ENCODE results near the gene YEATS2. TPM values are rescaled to one million over a fixed set of nuclear protein-coding genes. Genes with fewer than 3 reads are reported as not detected.

Gene YEATS2
- total and polyA plus RNA-seq, 2 donors, result 13.4 to 41.1 TPM

GRCh38 chr3:183827809-183828537 lies 130.4 kb downstream of the YEATS2 start:
- Histone ChIP-seq H3K27ac (ENCODE audit: low read depth) (no peak overlapping the region), H3K4me1 (ENCODE audit: insufficient read depth) (no peaks in the 10 kb centered on the region), H3K36me3 (ENCODE audit: insufficient read depth) (peaks cover 7% of the 10 kb centered on the region), H3K4me3 (ENCODE audit: low read depth, low read length) (no peak overlapping the region)
- no peak for DNase-seq (ENCODE audit: extremely low spot score)
- 87% methylated on average over 14 of the region's 14 CpGs for WGBS

DNA sequence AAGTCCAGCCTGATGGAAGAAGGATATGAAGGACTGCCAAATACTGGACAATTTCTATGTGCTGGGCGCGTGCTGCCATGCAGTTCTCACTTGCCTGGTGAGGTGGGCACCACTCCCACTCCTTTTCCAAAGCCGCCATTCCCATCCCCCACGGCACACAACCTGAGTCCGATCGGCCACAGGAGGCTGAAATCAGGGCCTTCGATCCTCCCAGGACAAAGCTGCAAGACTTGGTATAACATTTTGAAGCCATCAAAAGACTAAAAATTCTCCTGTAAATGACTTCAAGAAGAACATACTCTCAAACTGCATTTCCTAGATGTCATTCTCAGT lies 130.9 kb downstream of the YEATS2 start:
- 93% methylated on average over 7 of the region's 7 CpGs for WGBS
- Histone ChIP-seq H3K4me3 (ENCODE audit: low read depth, low read length) (no peak overlapping the region), H3K27ac (ENCODE audit: low read depth) (no peak overlapping the region), H3K36me3 (ENCODE audit: insufficient read depth) (peaks cover 11% of the 10 kb centered on the region), H3K4me1 (ENCODE audit: insufficient read depth) (no peaks in the 10 kb centered on the region)
- no peak for DNase-seq (ENCODE audit: extremely low spot score)

GRCh38 chr3:183829466-183829865 lies 131.9 kb downstream of the YEATS2 start:
- 93% methylated on average over 9 of the region's 9 CpGs for WGBS
- Histone ChIP-seq H3K4me3 (ENCODE audit: low read depth, low read length) (no peak overlapping the region), H3K4me1 (ENCODE audit: insufficient read depth) (no peaks in the 10 kb centered on the region), H3K27ac (ENCODE audit: low read depth) (no peak overlapping the region), H3K36me3 (ENCODE audit: insufficient read depth) (peaks cover 11% of the 10 kb centered on the region)
- DNase-seq (ENCODE audit: extremely low spot score), result no peak

GRCh38 chr3:183830187-183830586 lies 132.6 kb downstream of the YEATS2 start:
- Histone ChIP-seq H3K4me3 (ENCODE audit: low read depth, low read length) (no peak overlapping the region), H3K4me1 (ENCODE audit: insufficient read depth) (no peaks in the 10 kb centered on the region), H3K36me3 (ENCODE audit: insufficient read depth) (peaks cover 11% of the 10 kb centered on the region), H3K27ac (ENCODE audit: low read depth) (no peak overlapping the region)
- WGBS, result 95% methylated on average over 9 of the region's 9 CpGs
- DNase-seq (ENCODE audit: extremely low spot score), result no peak

GRCh38 chr3:183833516-183833915 lies 135.9 kb downstream of the YEATS2 start:
- WGBS, result 93% methylated on average over 6 of the region's 6 CpGs

DNA sequence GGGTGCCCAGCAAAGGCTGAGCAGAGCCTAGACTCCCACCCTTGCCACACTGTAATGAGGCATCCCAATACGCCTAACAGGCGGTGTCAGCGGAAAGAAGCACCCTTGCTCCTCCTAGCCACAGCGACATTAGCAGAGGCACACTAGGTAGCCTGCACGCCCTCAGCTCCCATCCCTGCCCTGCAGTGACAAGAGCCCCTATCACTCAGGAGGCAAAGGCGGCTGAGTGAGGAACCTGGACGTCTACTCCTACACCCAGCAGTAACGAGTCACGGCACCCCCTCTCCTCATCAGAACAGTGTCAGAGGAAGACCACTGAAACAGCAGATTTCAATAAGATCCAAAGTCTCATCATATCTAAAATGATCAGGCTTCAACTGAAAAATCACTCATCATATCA lies 139.8 kb downstream of the YEATS2 start:
- peaks cover 14% of the 10 kb centered on the region for H3K36me3 ChIP-seq (ENCODE audit: insufficient read depth)
- H3K4me1 ChIP-seq (ENCODE audit: insufficient read depth), result no peaks in the 10 kb centered on the region
- H3K4me3 ChIP-seq (ENCODE audit: low read depth, low read length), result no peak overlapping the region
- no peak overlapping the region for H3K27ac ChIP-seq (ENCODE audit: low read depth)
- DNase-seq (ENCODE audit: extremely low spot score), result no peak
- WGBS, result 93% methylated on average over 9 of the region's 9 CpGs

More at GRCh38 chr3:183833516-183833915, 135.9 kb downstream of the YEATS2 start:
- DNase-seq (ENCODE audit: extremely low spot score), result no peak
- Histone ChIP-seq H3K4me3 (ENCODE audit: low read depth, low read length) (no peak overlapping the region), H3K27ac (ENCODE audit: low read depth) (no peak overlapping the region), H3K4me1 (ENCODE audit: insufficient read depth) (no peaks in the 10 kb centered on the region), H3K36me3 (ENCODE audit: insufficient read depth) (peaks cover 11% of the 10 kb centered on the region)

DNA sequence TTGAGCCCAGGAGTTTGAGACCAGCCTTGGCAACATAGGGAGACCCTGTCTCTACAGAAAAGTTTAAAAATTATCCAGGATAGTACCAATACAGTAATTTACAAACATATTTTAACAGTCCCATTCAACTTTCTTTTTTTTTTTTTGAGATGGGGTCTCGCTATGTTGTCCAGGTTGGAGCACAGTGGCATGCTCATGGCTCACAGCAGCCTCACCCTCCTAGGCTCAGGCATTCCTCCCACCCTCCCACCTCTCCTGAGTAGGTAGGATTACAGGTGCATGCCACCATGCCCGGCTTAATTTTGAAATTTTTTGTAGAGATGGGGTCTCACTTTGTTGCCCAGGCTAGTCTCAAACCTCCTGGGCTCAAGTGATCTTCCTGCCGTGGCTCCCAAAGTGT lies 140.3 kb downstream of the YEATS2 start:
- DNase-seq (ENCODE audit: extremely low spot score), result no peak
- Histone ChIP-seq H3K36me3 (ENCODE audit: insufficient read depth) (peaks cover 14% of the 10 kb centered on the region), H3K27ac (ENCODE audit: low read depth) (no peak overlapping the region), H3K4me3 (ENCODE audit: low read depth, low read length) (no peak overlapping the region), H3K4me1 (ENCODE audit: insufficient read depth) (no peaks in the 10 kb centered on the region)
- WGBS, result 98% methylated on average over 3 of the region's 3 CpGs

- no peak for DNase-seq (ENCODE audit: extremely low spot score)
- Histone ChIP-seq H3K36me3 (ENCODE audit: insufficient read depth) (peaks cover 11% of the 10 kb centered on the region), H3K4me3 (ENCODE audit: low read depth, low read length) (no peak overlapping the region), H3K27ac (ENCODE audit: low read depth) (no peak overlapping the region), H3K4me1 (ENCODE audit: insufficient read depth) (no peaks in the 10 kb centered on the region)
- WGBS, result 96% methylated on average over 4 of the region's 4 CpGs
Observed at GRCh38 chr3:183839751-183840150, 142.2 kb downstream of the YEATS2 start.

GRCh38 chr3:183844606-183845005 lies 147.0 kb downstream of the YEATS2 start:
- H3K36me3 ChIP-seq (ENCODE audit: insufficient read depth), result peaks cover 8% of the 10 kb centered on the region
- DNase-seq (ENCODE audit: extremely low spot score), result no peak
- 89% methylated on average over 2 of the region's 2 CpGs for whole genome bisulfite sequencing
- H3K27ac ChIP-seq (ENCODE audit: low read depth), result no peak overlapping the region
- no peaks in the 10 kb centered on the region for H3K4me1 ChIP-seq (ENCODE audit: insufficient read depth)
- H3K4me3 ChIP-seq (ENCODE audit: low read depth, low read length), result no peak overlapping the region

DNA sequence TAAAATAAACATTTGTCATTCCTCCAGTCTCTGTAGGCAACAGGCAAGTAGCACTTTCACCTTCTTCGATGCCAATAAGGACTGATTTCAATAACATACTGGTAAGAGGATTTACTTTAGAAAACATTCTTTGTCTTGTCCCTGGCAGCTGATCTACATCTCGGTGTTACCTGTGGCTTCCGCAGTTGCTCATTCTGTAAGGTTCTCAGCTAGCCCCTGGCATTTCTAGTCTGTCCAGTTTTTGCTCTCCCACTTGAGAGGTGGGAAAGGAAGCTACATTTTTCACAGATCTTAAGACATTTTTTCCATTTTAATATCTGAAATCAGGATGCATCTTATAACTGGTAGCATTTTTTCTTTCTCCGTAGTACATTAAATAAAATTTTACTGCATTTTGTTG lies 147.5 kb downstream of the YEATS2 start:
- 86% methylated on average over 4 of the region's 4 CpGs for whole genome bisulfite sequencing
- no peak overlapping the region for H3K27ac ChIP-seq (ENCODE audit: low read depth)
- peaks cover 5% of the 10 kb centered on the region for H3K36me3 ChIP-seq (ENCODE audit: insufficient read depth)

GRCh38 chr3:183845608-183846288 lies 148.2 kb downstream of the YEATS2 start:
- Histone ChIP-seq H3K4me3 (ENCODE audit: low read depth, low read length) (no peak overlapping the region), H3K27ac (ENCODE audit: low read depth) (no peak overlapping the region)
- WGBS, result 86% methylated on average over 13 of the region's 13 CpGs

More for the DNA sequence above, 147.5 kb downstream of the YEATS2 start:
- Histone ChIP-seq H3K4me3 (ENCODE audit: low read depth, low read length) (no peak overlapping the region), H3K4me1 (ENCODE audit: insufficient read depth) (no peaks in the 10 kb centered on the region)
- DNase-seq (ENCODE audit: extremely low spot score), result no peak

DNA sequence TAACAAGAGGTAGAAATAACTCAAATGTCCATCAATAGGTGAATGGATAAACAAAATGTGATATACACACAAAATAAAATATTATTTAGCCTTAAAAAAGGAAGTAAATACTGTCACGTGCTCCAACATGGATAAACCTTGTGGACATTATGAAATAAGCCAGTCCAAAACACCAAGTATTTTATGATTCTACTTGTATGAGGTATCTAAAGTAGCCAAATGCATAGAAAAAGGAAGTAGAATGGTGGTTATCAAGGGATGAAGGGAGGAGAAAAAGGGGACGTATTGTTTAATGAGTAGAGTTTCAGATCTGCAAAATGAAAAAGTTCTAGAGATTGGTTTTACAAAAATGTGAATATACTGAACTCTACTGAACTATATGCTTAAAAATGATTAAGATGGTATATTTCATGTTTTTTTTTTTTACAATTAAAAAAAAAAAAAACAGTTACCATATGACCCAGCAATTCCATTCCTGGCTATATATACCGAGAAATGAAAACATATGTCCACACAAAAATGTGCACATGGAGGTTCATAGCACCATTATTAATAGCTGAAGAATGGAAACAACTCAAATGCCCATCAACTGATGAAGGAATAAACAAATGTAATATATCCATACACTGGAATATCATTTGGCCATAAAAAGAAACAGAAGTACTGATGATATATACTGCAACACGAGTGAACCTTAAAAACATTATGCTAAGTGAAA lies 156.9 kb downstream of the YEATS2 start:
- Histone ChIP-seq H3K4me1 (ENCODE audit: insufficient read depth) (no peaks in the 10 kb centered on the region), H3K36me3 (ENCODE audit: insufficient read depth) (peaks cover 7% of the 10 kb centered on the region), H3K27ac (ENCODE audit: low read depth) (no peak overlapping the region), H3K4me3 (ENCODE audit: low read depth, low read length) (no peak overlapping the region)
- no peak for DNase-seq (ENCODE audit: extremely low spot score)
- WGBS, result 95% methylated on average over 4 of the region's 4 CpGs

More at GRCh38 chr3:183845608-183846288, 148.2 kb downstream of the YEATS2 start:
- H3K4me1 ChIP-seq (ENCODE audit: insufficient read depth), result no peaks in the 10 kb centered on the region
- peaks cover 5% of the 10 kb centered on the region for H3K36me3 ChIP-seq (ENCODE audit: insufficient read depth)
- no peak for DNase-seq (ENCODE audit: extremely low spot score)

DNA sequence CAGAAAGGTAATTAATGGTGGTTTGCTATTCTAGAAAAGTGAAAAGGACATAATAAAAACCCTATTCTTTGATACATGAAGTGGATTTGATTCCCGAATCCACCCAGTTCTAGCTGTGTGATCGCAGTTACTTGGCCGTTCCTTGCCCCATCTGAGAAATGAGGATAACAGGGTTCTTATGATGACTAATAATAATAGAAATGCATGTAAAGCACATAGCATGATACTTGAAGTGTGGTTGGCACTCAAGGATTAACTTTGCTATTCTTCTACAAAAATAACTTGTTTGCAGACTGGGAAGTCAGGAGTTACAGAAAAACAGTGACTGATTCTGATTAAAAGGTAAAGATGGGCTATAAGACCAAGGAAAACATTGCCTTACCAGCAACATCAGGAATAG lies 160.3 kb downstream of the YEATS2 start:
- 91% methylated on average over 3 of the region's 3 CpGs for WGBS
- no peak for DNase-seq (ENCODE audit: extremely low spot score)
- H3K4me3 ChIP-seq (ENCODE audit: low read depth, low read length), result no peak overlapping the region
- no peaks in the 10 kb centered on the region for H3K4me1 ChIP-seq (ENCODE audit: insufficient read depth)
- peaks cover 7% of the 10 kb centered on the region for H3K36me3 ChIP-seq (ENCODE audit: insufficient read depth)
- H3K27ac ChIP-seq (ENCODE audit: low read depth), result no peak overlapping the region

All from urinary bladder (tissue), 4 donors.